Stimulated activated CD8-positive, alpha-beta memory T cell treated with anti-CD3 and anti-CD28 coated beads, Interleukin-2, amount 100 ng/mL, for 48 hours (primary cell): ENCODE results near the gene C6orf52.

Source experiments
- DNase-seq, 2 donors: peaks; one replicate each; pipeline ENCODE4 v3.0.0-alpha.2; 2020; ENCODE audit warnings: low read depth in 2 of 2

The C6orf52 gene

DNA sequence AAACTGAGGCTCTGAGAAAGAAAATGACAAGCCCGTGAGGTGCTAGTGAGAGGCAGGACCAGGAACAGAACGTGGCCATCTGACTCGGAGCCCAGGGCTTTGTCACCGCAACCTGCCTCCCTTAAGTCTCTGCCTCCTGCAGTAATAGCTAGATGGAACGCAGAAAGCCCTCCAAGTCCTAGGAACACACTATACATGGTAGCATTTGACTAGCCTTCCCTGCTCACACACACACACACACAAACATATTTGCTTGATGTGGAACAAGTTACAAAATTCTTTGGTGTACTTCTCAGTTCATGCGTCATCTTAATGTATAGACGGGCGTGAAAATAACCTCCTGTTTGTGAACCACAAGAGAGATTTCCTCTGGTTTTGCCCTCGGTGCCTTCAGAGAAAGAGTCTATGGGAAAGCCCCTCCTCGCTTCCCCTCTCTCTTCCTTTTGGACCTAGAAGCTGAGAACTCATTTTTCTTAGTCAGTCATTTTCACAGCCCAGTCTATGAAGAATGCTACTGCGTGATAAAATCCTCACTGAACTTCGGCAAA is 38.8 kb downstream of the C6orf52 start:
- DNase-seq, result no peak

DNA sequence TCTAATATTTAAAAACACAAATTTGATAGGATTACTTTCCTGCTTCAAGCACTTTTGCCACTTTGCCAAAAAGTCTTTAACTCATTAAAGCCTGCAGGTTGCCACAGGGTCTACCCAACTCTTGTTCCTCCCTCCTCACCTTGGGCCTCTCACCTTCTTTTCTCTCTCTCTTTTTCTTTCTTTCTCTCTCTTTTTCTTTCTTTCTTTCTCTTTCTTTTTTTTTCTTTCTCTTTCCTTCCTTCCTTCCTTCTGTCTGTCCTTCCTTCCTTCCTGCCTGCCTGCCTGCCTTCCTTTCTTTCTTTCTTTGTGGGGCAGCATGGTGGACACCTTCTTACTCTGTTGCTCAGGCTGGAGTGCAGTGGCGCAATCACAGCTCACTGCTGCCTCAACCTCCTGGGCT is 50.2 kb downstream of the C6orf52 start:
- DNase-seq, result no peak

- DNase-seq, result no peak
Measured at GRCh38 chr6:10643201-10643651, 51.2 kb downstream of the C6orf52 start.

- no peak for DNase-seq
Measured at GRCh38 chr6:10641528-10641927, 52.9 kb downstream of the C6orf52 start.

DNA sequence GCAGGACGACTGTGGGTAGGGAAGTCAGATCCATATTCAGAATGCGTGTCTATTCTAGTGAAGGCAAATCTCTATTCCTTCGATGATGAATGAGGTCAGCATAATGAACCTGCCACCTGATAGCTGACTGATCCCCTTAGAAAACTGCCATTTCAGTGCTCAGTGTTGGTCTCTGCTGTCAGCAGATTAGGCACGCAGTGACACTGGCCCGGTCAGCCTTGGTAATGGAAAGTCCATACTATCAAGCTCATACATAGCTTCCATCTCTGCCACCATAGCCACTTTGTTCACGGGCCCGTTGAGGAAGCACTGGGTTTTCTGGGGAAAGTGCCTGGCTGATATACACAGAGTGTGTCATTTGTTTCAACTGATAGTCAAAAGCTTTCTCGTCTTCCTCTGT is 54.0 kb downstream of the C6orf52 start:
- no peak for DNase-seq

GRCh38 chr6:10633216-10633615 is 61.2 kb downstream of the C6orf52 start:
- no peak for DNase-seq

- no peak for DNase-seq
Measured at GRCh38 chr6:10630178-10630577, 64.2 kb downstream of the C6orf52 start.

GRCh38 chr6:10627800-10628199 is 66.6 kb downstream of the C6orf52 start:
- DNase-seq, result no peak

DNA sequence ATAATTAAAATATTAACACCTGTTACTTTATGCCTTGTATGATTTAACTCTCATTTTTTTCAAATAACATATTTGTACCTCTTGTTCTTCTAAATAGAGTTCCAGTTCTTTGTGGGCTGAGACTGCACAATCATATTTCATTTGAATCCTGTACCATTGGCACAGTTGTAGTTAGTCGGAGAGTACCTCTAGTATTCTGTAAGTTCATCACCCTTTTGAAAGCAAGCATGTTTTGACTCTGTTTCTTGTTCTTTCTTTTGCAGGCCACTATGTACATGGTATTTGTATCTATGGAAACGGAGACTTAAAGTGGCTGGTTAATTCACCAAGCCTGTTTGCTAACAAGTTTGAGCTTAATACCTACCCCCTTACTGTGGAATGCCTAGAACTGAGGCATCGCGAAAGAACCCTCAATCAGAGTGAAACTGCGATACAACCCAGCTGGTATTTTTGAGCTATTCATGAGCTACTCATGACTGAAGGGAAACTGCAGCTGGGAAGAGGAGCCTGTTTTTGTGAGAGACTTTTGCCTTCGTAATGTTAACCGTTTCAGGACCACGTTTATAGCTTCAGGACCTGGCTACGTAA is 68.2 kb downstream of the C6orf52 start:
- no peak for DNase-seq

DNA sequence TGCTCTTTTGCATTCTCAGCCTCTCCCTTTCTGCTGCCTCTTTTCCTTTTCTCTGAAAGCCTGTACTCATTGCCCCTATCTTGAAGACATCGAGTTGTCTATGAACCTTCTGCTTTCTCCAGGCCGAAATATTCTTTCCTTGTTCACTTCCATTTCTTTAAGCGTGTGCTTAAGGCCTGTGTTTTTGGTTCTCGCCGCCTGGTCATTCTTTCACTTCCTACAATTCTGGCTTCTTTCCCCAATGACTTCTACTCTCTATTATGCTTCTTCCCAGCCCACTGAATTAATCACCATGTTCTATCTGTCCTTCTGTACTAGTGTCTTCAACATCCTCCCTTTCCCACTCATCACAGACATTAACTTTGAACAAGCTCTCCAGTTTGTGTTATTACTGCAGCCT is 69.6 kb downstream of the C6orf52 start:
- DNase-seq, result no peak

- no peak for DNase-seq
Measured at GRCh38 chr6:10621847-10622246, 72.6 kb downstream of the C6orf52 start.
